Measurements from ENCODE around the gene LRRK1.

GRCh38 chr15:100929641-100930042 lies 10.5 kb downstream of the LRRK1 start:
- TF ChIP-seq, protein P1, sequence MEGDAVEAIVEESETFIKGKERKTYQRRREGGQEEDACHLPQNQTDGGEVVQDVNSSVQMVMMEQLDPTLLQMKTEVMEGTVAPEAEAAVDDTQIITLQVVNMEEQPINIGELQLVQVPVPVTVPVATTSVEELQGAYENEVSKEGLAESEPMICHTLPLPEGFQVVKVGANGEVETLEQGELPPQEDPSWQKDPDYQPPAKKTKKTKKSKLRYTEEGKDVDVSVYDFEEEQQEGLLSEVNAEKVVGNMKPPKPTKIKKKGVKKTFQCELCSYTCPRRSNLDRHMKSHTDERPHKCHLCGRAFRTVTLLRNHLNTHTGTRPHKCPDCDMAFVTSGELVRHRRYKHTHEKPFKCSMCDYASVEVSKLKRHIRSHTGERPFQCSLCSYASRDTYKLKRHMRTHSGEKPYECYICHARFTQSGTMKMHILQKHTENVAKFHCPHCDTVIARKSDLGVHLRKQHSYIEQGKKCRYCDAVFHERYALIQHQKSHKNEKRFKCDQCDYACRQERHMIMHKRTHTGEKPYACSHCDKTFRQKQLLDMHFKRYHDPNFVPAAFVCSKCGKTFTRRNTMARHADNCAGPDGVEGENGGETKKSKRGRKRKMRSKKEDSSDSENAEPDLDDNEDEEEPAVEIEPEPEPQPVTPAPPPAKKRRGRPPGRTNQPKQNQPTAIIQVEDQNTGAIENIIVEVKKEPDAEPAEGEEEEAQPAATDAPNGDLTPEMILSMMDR (IDR thresholded peaks at IDR 0.05; ENCODE audit: low read length) = no peak
- no peak for TF ChIP-seq EZH2 (IDR thresholded peaks at IDR 0.05; ENCODE audit: borderline replicate concordance, low read length)
